ENCODE results near the gene NUP133. TPM values are rescaled to one million over a fixed set of nuclear protein-coding genes. Genes with fewer than 3 reads are reported as not detected.

The NUP133 gene
- total RNA-seq, 1 donor from 2014 or later: 29.9 TPM

DNA sequence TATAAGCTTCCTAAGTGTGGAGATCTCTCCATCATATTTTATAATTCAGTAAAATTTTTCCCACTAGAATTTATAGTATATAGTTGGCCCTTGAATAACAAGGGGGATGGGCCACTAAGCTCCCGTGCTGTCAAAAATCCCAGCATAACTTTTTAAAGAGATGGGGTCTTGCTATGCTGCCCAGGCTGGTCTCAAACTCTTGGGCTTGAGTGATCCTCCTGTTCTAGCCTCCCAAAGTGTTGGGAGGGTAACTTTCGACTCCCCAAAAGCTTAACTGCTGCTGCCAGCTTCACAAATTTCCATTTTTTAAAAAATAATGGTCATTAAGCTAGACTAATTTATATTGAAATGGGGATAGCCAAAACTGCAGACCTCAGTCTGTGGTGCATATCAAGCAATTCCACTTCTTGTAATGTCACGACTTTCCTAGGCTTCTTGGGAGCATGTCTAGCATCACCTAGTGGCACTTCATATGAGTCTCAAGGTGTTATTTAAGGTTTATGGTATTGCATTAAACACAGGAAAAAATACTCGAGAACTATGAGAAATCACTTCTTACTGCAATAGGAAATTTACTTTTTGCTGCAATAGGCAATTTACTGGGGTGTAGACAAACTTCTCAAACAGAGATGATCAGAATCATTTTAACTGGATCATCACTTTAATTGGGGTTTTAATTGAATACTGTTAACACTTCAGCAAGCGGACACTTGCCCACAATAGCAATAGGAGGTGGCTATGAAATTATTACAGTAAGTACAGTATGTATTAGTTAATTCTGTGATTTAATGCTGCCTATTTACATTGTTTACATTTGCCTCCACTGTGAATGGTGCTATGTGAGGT is 55.0 kb downstream of the NUP133 start:
- DNase-seq (ENCODE audit: extremely low read depth, low read depth, low spot score): no peak

DNA sequence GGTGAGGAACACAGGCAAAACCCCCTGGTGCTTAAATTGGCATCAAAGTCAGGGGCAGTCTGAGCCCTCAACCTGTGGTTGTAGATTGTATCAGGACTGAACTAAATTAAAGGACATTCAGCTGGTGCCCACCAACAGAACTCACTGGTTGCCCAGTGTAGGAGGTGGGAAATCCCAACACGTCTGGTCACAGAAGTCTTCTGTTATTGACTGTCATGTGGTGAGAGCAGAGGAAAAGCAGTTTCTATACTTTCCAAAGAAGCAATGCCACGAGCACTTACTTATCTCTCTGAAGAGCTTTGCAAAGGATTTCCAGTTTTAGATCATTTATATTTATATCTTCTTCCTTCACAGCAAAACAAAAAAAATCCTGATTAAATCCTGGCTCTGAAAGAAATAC is 59.3 kb downstream of the NUP133 start:
- no peak for DNase-seq (ENCODE audit: extremely low read depth, low read depth, low spot score)

DNA sequence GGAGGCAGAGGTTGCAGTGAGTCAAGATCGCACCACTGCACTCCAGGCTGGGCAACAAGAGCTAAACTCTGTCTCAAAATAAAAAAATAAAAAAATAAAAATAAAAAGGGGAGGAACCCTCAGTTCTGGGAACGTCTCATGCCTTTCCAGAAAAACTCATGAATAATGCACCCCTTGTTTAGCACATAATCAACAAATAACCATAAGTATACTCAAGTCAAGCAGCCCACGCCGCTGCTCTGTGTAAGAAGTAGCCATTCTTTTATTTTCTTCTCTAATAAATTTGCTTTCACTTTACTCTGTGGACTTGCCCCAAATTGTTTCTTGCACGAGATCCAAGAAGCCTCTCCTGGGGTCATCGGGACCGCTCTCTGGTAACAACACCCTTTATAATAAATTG is 59.8 kb downstream of the NUP133 start:
- DNase-seq (ENCODE audit: extremely low read depth, low read depth, low spot score): no peak

DNA sequence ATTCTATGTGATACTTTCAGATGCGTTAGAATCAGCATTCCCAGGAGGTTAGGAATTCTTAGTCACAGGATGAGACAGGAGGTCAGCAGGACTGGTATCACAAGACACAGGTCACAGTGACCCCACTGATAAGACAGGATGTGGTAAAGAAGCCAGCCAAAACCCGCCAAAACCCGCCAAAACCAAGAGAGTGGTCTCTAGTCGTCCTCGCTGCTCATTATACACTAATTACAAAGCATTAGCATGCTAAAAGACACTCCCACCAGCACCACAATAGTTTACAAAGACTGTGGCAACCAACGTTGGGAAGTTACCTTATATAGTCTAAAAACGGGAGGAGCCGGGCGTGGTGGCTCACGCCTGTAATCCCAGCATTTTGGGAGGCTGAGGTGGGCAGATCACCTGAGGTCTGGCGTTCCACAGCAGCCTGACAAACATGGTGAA is 60.3 kb downstream of the NUP133 start:
- DNase-seq (ENCODE audit: extremely low read depth, low read depth, low spot score): no peak

DNA sequence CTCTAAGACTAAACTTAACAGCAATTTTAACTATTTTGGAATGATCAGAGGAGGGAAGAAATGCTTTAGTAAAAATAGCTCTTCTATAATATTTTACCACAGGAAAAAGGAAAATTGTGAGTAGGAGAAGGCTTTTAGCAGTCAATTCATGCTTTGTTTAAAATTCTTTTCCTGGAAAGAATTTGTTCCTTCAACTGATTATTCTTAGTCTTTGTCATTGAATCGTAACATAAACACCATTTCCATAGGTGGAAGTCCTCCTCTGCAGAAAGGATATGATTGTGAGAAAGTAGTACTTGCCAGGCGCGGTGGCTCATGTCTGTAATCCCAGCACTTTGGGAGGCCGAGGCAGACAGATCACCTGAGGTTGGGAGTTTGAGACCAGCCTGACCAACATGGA is 62.3 kb downstream of the NUP133 start:
- DNase-seq (ENCODE audit: extremely low read depth, low read depth, low spot score): no peak

DNA sequence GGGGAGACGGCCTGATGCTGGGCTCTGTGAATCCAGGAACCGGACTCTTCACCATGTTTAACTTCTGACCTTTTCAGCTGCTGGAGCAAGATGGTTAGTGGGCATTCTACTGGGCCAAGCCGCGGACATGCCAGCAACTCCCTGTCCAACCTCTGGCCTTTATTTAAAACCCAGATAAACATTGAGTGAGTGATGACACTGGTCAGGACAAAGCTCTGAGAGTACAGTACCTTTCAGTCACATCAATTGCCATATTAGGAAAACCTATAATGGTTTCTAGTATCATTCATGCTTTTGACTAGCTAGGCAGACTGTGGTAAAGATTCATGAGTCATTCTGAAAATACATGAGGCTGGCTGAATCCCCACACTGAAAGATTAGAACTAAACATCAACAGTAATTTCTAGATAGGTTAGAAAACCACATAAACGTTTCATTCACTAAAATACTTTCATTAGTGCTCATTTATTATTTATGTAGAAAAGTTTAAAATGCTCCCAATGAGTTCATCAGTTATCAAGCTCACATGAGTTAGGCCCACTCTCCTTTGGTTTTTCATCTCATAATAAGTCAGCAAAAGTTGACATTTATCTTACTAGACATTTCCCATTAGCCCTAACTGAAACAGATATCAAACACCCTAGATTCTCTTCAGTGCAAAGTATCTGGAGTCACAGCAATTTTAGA is 67.1 kb downstream of the NUP133 start:
- no peak for DNase-seq (ENCODE audit: extremely low read depth, low read depth, low spot score)

DNA sequence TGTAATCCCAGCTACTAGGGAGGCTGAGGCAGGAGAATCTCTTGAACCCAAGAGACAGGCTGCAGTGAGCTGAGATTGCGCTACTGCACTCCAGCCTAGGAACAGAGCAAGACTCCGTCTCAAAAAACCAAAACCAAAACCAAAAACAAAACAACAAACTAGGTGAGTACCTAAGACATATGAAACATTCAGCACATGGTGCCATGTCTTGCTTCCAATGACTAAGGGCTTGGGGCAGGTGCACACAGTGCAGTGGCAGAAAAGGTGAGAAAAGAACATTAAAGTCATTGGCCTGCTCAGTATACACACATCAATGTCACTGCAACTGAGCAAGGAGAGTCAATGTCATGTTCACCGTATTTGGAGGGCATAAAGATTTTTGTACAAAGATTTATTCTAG is 70.1 kb downstream of the NUP133 start:
- no peak for DNase-seq (ENCODE audit: extremely low read depth, low read depth, low spot score)

DNA sequence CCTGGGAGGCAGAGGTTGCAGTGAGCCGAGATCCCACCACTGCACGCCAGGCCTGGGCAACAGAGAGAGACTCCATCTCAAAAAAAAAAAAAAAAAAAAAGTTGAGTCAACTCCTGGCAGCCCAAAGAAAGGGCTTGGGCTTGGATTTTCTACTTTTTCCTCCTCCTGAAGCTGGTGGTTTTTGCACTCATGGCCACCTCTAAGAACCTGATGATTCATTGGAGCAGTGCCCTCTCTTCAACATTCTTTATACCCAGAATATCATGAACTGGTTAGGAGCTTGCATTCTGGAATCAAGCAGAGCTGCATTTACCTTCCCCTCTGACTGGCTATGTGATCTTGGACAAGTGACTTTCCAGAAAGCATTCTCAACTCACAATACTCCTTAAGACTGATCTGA is 70.7 kb downstream of the NUP133 start:
- no peak for DNase-seq (ENCODE audit: extremely low read depth, low read depth, low spot score)

DNA sequence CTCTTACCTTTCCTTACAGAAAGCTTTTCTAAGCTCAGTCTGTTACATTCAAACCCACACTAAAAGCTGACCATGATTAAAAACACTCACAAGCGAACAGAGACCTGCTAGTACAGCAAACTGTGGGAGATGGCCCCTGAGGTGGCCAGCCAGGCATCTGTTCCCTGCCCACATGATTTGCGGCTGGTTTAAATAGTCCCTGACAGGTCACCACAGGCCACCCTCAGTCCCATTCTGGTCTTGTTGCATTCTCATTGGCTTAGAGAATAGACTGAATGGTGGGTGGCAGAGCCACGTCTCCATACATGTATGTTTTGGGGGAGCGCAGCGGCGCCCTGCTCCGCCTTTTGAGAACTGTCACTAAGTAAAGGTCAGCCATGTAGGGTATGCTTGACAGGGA is 71.9 kb downstream of the NUP133 start:
- no peak for DNase-seq (ENCODE audit: extremely low read depth, low read depth, low spot score)

DNA sequence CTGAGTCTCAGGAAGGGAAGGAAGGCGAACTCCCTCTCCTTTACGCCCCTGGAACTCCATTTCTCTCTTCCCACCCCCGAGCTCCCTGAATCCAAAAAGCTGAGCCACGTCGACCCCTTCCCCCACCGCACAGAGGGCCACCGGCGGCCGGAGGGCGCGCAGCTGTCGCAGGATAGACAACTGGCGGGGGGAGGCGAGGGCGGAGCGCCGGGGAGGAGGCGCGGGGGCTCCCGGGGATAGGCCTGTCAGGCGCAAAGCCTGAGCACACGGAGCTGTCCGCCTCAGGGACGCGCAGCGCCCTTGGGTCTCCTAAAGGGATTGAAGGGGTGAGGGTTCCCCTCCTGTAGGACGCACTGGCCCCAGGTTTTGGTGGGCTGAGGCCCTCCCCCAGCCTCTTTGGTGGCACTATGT is 73.5 kb downstream of the NUP133 start:
- no peak for DNase-seq (ENCODE audit: extremely low read depth, low read depth, low spot score)

DNA sequence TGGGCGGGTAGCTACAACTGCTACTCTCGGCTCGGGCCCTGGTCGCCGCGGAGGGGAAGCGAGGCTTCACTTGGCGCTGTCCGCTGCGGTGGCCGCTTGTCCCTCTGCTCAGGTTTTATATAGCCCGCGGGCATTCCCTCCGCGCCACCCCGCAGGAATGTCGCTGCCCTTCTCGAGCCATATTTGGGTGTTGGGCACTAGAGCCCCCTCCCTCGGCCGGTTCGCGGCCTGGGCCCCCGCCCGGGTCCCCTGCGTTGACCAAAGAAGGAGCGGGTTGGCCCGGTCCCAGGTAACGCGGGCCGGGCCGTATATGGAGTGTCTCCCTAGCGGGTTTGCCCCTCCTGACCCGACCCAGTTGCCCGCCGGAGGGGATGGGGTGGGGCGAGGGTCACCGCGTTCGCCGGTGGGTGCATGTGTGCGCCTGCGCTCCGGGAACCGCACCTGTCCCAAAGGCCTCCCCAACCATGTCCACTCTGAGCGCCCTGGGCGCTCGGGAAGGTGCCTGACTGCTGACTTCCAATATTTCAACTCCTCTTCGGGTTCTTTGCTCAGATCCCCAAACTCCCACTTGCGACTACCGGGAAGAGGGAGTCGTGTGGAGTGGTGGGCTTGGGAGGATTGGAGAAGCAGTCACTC is 74.0 kb downstream of the NUP133 start, which contains the start of gene ACTA1:
Gene ACTA1, minus strand, starts transcription at position 90 of the 636 bp plus-strand sequence. CDS start 979 bp downstream, outside the sequence.
- DNase-seq (ENCODE audit: extremely low read depth, low read depth, low spot score): no peak

DNA sequence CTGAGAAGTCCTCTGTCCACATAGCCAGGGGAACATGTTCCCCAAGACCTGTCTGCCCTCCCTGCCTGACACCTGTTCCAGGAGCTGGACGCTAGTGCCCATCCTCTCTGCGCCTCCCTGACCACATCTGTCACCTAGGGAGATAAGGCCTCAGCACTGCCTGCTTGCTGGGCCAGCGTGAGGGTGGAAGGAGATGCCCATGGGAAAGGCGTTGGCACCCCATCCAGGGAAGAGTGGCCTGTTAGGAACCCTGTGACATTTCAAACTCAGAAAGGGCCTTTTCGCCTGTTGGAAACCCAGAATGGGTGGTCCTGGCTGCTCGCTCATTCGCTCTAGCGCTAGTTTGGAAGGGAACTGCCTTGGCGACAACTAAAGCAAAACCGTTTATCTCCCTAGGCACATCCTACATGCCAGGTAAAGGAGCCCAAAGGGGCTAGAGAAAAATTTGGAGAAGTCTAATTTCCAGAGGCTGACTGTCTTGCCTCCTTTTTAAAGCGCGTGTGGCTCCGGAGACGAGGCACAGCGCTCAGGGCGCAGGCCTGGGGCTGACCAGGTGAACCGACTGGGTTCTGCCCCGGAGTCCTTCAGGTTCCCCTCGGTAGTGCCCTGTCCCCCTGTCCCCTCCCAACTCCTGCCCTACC is 74.7 kb downstream of the NUP133 start:
- no peak for DNase-seq (ENCODE audit: extremely low read depth, low read depth, low spot score)

DNA sequence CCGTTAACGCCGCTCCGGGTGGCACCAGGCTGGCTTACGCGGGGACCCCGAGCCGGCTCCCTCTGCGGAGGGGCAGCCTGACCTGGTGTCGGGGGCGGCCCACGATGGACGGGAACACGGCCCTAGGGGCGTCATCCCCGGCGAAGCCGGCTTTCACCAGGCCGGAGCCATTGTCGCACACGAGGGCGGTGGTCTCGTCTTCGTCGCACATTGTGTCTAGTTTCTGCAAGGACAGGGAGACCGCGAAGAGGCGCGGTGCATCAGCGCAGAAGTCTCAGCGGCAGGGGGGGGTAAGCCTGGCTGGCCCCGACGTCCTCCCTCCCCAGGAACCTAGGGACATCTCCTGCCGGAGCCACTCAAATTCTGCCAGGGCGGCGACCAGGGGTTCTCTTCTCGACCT is 75.2 kb downstream of the NUP133 start:
- no peak for DNase-seq (ENCODE audit: extremely low read depth, low read depth, low spot score)

DNA sequence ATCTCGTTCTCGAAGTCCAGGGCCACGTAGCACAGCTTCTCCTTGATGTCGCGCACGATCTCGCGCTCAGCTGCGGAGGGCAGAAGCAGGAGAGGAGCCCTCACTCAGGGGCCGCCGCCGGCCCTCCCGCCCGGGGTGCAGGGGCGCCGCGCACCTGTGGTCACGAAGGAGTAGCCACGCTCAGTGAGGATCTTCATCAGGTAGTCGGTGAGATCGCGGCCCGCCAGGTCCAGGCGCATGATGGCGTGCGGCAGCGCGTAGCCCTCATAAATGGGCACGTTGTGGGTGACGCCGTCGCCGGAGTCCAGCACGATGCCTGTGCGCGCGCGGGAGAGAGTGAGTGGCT is 76.1 kb downstream of the NUP133 start:
- no peak for DNase-seq (ENCODE audit: extremely low read depth, low read depth, low spot score)

DNA sequence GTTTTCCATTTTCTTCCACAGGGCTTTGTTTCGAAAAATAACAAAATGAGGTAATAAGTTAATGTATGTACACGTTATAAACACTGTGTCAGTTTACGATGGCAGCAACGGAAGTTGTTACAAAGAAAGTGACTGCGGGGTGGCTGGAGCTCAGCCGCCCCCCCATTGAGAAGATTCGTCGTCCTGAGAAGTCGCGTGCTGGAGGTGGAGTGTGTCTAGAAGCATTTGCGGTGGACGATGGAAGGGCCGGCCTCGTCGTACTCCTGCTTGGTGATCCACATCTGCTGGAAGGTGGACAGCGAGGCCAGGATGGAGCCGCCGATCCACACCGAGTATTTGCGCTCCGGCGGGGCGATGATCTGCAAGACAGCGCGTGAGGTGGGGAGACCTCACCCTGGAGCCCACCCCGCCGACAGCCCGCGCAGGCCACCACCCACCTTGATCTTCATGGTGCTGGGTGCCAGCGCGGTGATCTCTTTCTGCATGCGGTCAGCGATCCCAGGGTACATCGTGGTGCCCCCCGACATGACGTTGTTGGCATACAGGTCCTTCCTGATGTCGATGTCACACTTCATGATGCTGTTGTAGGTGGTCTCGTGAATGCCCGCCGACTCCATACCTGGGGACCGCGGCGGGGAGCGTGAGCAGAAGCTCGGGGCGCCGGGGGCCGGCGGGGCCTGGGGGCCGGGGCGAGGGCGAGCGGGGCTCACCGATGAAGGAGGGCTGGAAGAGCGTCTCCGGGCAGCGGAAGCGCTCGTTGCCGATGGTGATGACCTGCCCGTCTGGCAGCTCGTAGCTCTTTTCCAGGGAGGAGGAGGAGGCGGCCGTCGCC is 76.6 kb downstream of the NUP133 start:
- DNase-seq (ENCODE audit: extremely low read depth, low read depth, low spot score): no peak

DNA sequence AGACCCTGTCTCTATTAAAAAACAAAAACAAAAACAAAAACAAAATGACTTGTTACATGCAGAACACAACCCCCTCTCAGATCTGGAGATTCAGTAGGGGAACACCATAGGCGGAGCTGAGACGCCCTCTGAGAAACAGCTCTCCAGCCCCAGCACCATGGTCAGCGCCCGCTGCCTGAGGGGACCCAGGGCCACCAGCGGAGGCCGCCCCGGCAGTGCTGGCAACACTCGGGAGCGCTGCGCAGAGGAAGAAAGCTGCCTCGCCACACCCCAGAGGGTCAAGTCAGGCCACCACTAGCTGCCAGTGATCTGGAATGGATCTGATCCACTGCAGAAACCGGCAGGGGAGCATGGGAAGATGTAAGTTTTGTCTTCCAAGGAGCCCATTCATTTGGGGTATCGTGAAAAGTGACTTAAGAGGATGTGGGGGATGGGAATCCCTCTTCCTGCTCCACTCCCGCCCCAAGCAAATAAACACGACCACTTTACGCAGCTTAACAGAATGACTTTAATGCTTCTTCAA is 77.3 kb downstream of the NUP133 start:
- DNase-seq (ENCODE audit: extremely low read depth, low read depth, low spot score): no peak

DNA sequence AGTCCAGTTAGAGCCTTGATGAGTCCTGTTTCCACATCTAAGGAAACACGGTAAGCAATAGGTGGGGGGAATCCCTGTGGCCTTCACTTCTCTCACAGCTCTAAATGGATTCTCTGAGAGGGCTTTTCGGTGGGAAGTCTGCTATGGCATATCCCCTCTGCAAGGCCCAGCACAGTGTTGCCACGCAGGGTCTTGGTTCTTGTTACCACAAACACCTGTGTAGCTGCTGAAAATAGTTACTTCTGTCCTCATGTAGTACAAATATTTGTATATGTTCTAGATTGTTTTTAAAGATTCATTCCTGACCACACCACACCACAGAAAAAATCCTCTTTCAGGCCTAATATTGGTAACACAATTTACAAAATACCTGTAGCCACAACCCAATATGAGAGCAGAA is 79.9 kb downstream of the NUP133 start:
- no peak for DNase-seq (ENCODE audit: extremely low read depth, low read depth, low spot score)

DNA sequence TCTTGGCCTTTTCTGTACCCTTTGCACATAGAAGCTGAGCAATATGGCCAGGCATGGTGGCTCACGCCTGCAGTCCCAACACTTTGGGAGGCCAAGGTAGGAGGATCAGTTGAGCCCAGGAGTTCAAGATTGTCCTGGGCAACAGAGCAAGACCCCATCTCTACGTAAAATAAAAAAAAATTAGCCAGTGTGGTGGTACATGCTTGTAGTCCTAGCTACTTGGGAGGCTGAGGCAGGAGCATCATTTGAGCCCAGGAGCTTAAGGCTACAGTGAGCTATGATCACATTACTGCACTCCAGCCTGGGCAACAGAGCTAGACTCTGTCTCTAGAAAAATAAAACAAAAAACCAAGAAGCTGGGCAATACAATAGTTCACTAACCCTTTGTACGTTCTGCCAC is 80.6 kb downstream of the NUP133 start:
- no peak for DNase-seq (ENCODE audit: extremely low read depth, low read depth, low spot score)

DNA sequence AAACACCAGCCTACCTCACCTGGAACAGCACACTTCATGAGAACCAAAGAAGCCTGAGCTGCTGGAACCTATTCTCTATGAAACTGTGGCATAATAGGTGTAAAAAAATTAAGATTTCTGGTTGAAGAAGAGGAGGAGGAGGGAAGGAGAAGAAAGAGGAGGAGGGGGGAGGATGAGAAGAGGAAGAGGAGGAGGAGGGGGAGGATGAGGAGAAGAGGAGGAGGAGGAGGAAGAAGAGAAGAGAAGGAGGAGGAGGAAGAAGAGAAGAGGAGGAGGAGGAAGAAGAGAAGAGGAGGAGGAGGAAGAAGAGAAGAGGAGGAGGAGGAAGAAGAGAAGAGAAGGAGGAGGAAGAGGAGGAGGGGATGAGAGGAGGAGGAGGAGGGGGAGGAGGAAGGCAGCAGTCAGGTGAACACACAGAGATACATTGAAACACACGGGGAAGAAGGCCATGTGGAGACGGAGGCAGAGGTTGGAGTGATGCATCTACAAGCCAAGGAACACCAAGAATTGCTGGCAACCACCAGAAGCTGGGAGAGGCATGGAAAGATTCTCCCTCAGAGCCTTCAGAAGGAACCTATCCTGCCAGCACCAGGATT is 82.5 kb downstream of the NUP133 start:
- no peak for DNase-seq (ENCODE audit: extremely low read depth, low read depth, low spot score)

DNA sequence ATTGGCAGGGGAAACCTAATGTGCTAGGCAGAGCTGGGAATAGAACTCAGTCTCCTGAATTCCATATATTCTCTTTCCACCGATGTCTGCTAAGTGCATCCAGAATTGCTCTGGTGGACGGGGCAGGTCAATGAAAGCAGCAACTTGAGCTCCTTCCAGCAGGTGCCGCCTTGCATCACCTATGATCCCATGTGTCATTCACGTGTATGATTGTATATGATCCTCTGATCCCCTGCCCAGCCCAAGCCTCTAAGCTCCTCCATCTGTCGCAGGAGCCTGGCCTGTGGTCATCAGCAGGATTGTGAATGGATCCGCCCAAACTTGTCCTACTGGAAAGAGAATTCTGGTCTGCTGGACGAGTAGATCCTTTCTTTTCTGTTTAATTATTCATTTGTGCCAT is 87.4 kb downstream of the NUP133 start:
- no peak for DNase-seq (ENCODE audit: extremely low read depth, low read depth, low spot score)
